Gastroesophageal sphincter (tissue), 3 donors: ENCODE data around the gene NOP14.
"Not testable (repeated sequence)": the region's sequence is repeated elsewhere in the genome, so short reads cannot be mapped to it uniquely, and the experiment has no call there.

Experiments used
- CTCF ChIP-seq, 4 experiments: fragments of 200-600 bp in 2 of 4; fragments of 450-650 bp in 2 of 4; sonication (generic) in 1 of 4; IDR thresholded peaks; one replicate each; pipeline ENCODE4 v1.5.1; 2017 to 2019; ENCODE audit warnings: antibody characterized with exemption in 4 of 4, mild to moderate bottlenecking in 2 of 4, moderate library complexity in 2 of 4
- POLR2A ChIP-seq, 2 donors: fragments of 450-650 bp; IDR thresholded peaks; one replicate each; pipeline ENCODE4 v1.6.1; 2017; ENCODE audit warnings: antibody characterized with exemption in 2 of 2, mild to moderate bottlenecking in 2 of 2, moderate library complexity in 1 of 2

- TF ChIP-seq CTCF, POLR2A (IDR thresholded peaks at IDR 0.05): not testable (repeated sequence)
These were observed 7.8 kb downstream of the NOP14 start for GRCh38 chr4:2955186-2956044.
